Measurements from ENCODE around the gene SARM1.

GRCh38 chr17:28413804-28414203 is 42.3 kb downstream of the SARM1 start:
- TF ChIP-seq CTCF (IDR thresholded peaks at IDR 0.05) (no peak), EP300 (IDR thresholded peaks at IDR 0.05) (no peak), POLR2A (IDR thresholded peaks at IDR 0.05) (no peak)
